ENCODE measurements around the gene TTYH2.

- TF ChIP-seq, protein P1, sequence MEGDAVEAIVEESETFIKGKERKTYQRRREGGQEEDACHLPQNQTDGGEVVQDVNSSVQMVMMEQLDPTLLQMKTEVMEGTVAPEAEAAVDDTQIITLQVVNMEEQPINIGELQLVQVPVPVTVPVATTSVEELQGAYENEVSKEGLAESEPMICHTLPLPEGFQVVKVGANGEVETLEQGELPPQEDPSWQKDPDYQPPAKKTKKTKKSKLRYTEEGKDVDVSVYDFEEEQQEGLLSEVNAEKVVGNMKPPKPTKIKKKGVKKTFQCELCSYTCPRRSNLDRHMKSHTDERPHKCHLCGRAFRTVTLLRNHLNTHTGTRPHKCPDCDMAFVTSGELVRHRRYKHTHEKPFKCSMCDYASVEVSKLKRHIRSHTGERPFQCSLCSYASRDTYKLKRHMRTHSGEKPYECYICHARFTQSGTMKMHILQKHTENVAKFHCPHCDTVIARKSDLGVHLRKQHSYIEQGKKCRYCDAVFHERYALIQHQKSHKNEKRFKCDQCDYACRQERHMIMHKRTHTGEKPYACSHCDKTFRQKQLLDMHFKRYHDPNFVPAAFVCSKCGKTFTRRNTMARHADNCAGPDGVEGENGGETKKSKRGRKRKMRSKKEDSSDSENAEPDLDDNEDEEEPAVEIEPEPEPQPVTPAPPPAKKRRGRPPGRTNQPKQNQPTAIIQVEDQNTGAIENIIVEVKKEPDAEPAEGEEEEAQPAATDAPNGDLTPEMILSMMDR (IDR thresholded peaks at IDR 0.05), result no peak
- TF ChIP-seq POLR2AphosphoS5 (IDR thresholded peaks at IDR 0.05) (no peak), EP300 (IDR thresholded peaks at IDR 0.05) (no peak), POLR2A (IDR thresholded peaks at IDR 0.05) (no peak)
These were observed 86.0 kb downstream of the TTYH2 start for GRCh38 chr17:74299226-74300009.
